H1 (cell line): ENCODE measurements around the gene CDK19. TPM values are rescaled to one million over a fixed set of nuclear protein-coding genes. Genes with fewer than 3 reads are reported as not detected.

Experiments used
- ATF2 ChIP-seq: IDR thresholded peaks from 2 replicates; pipeline ENCODE4 v1.6.1; 2012; ENCODE audit warnings: low read length, inconsistent platforms
- SIRT6 ChIP-seq: IDR thresholded peaks from one replicate; pipeline ENCODE4 v1.7.1; 2012; ENCODE audit warnings: low read length, inconsistent platforms
- SIX5 ChIP-seq: IDR thresholded peaks from 2 replicates; pipeline ENCODE4 v1.6.1; 2011; ENCODE audit warnings: mild to moderate bottlenecking, low read depth, low read length
- SP4 ChIP-seq: IDR thresholded peaks from 2 replicates; pipeline ENCODE4 v1.6.1; 2012; ENCODE audit warnings: low read length, inconsistent platforms
- polyA plus RNA-seq, 7 experiments: library from polyadenylated mRNA; depleted of rRNA in 3 of 7; stranded (reverse) in 5 of 7; unstranded in 2 of 7; fragments of >200 nt in 5 of 7; fragments of 200-250 nt in 2 of 7; gene quantifications; 1 replicate in 5 of 7; 2 replicates in 1 of 7; 4 replicates in 1 of 7; pipeline versions ENCODE4 v1.2.1 to v1.2.3, GENCODE V29; 2011 to 2013; ENCODE audit warnings: missing spikeins in 2 of 7, mixed read lengths in 2 of 7
- total RNA-seq: library from RNA; stranded (reverse); fragmentation: NEBNext Ultra II Directional; extraction: Animal tissue kit (Norgen Biotek cat#: 25700); gene quantifications from 2 replicates; pipeline ENCODE4 v1.2.1, GENCODE V29; 2021

Gene CDK19
- total and polyA plus RNA-seq, 2 of the 8 experiments (the other 6 are each of a cell fraction or from before 2014, with no cell fraction given): 4.9 to 12.6 TPM

GRCh38 chr6:110708295-110708950, 106.8 kb downstream of the CDK19 start (continued):
- TF ChIP-seq ATF2: no peak
- TF ChIP-seq SIRT6: no peak
- no peak for TF ChIP-seq SP4
- TF ChIP-seq SIX5: no peak
